AG04449 (cell line): ENCODE results near the gene EPSTI1.
A peak's percentile ranks its signal among the peaks of the same experiment; 100 is the strongest.

Source experiments
- CTCF ChIA-PET: fragments of 350-600 bp; formaldehyde crosslinking; extraction: SDS; loops from one replicate; lab custom pipeline; 2021; ENCODE audit warnings: antibody characterized with exemption; lab: Yijun Ruan, JAX
- POLR2A ChIA-PET: fragments of 400-600, 350-600 bp; formaldehyde crosslinking; extraction: SDS; loops from one replicate; lab custom pipeline; 2020; ENCODE audit warnings: antibody characterized with exemption, inconsistent platforms; lab: Yijun Ruan, JAX
- DNase-seq: peaks from one replicate; pipeline ENCODE4 v3.0.0-alpha.2; 2010; ENCODE audit warnings: low read depth, low spot score
- H3K4me3 ChIP-seq: 2 replicates; pipeline ENCODE4 v1.5.1; 2011; ENCODE audit warnings: low read depth, mild to moderate bottlenecking, control low read depth, low read length
- CTCF ChIP-seq: IDR thresholded peaks from one replicate; pipeline ENCODE4 v1.5.1; 2011; ENCODE audit warnings: mild to moderate bottlenecking, moderate library complexity, low read length, control low read depth, inconsistent platforms; ENCODE audit not compliant: insufficient read depth; ENCODE audit errors: missing control alignments

The EPSTI1 gene

GRCh38 chr13:43031881-43032280 is 39.8 kb upstream of the EPSTI1 start:
- CTCF ChIA-PET: interaction anchor here (1.9 kb wide), 1 partner anchor 9 kb away, joined by 4 read pairs; no protein-coding TSS in a partner anchor
- POLR2A ChIA-PET: no interaction called here
- no peak for DNase-seq
- no peak overlapping the region for H3K4me3 ChIP-seq
- TF ChIP-seq CTCF: no peak

DNA sequence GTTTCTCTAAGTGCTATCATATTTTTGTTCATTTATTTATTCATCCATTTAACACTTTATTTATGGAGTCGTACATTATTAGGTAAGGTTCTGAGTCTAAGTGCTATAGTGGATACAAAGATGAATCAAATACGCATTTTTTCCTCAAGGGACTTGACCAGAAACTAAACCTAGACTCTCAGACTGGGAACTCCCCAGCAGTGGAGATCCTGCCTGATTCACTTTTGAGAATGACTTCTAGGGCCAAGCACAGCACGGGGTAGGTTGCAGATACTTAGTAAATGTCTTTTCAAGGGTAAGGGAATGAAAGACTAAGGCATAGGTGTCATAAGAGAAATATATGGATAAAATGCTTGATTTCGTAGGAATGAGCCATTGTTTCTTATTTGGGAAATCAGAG is 38.5 kb upstream of the EPSTI1 start:
- no peak overlapping the region for H3K4me3 ChIP-seq
- CTCF ChIA-PET: interaction anchor here (1.9 kb wide), 1 partner anchor 8 kb away, joined by 4 read pairs; no protein-coding TSS in a partner anchor
- DNase-seq: no peak
- TF ChIP-seq CTCF: no peak
- POLR2A ChIA-PET: no interaction called here

GRCh38 chr13:43026262-43026661 is 34.2 kb upstream of the EPSTI1 start:
- H3K4me3 ChIP-seq: no peak overlapping the region
- ChIA-PET CTCF (no interaction called here), POLR2A (no interaction called here)
- no peak for DNase-seq
- no peak for TF ChIP-seq CTCF

DNA sequence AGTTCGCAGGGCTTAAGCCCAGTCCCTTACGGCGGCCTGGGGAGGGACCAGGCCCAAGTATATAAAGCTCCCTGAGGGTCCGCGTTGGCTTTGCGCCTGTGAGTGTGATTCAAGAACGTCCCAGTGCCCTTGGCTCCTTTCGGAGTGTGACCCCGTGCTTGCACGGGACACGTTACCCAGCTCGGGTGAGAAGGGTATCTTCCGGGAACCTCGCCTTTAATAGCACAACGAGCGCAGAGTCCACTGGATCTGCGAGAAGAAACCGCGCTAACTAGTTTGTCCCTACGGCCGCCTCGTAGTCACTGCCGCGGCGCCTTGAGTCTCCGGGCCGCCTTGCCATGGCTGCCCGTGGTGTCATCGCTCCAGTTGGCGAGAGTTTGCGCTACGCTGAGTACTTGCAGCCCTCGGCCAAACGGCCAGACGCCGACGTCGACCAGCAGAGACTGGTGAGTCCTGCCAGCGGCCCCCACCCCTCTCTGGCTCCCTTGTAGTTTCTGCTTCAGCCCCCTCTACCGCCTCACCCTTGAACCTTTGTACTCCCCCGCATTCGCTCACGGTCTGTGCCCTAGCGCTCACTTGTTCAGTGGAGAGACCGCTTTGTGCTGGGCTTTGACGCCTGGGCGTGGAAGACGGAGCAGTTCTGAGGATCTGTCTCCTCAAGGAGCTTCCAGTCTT is 31.4 kb upstream of the EPSTI1 start, which contains the start of gene DNAJC15:
DNAJC15 (plus strand) TSS at position 298 of the 675 bp plus-strand sequence; CDS start at position 339, 41 bp downstream.
- POLR2A ChIA-PET: interaction anchor here (0.6 to 1.0 kb wide), 2 partner anchors 23 to 27 kb away, joined by 4 read pairs; no protein-coding TSS in a partner anchor
- TF ChIP-seq CTCF: no peak
- CTCF ChIA-PET: interaction anchor here (0.8 to 2.8 kb wide), 5 partner anchors 9 to 54 kb away, joined by 3 to 10 read pairs (median 3); no protein-coding TSS in a partner anchor
- peak within 1 kb of the TSS; percentile 77 for H3K4me3 ChIP-seq
- no peak for DNase-seq

- peak overlapping the region; percentile 77 for H3K4me3 ChIP-seq
- no peak for DNase-seq
- no peak for TF ChIP-seq CTCF
- ChIA-PET POLR2A (interaction anchor here (0.6 to 1.0 kb wide), 2 partner anchors 24 to 26 kb away, joined by 4 read pairs; no protein-coding TSS in a partner anchor), CTCF (interaction anchor here (0.8 to 2.8 kb wide), 5 partner anchors 9 to 53 kb away, joined by 3 to 10 read pairs (median 4); no protein-coding TSS in a partner anchor)
These were observed 30.9 kb upstream of the EPSTI1 start for GRCh38 chr13:43022934-43023288.
